ENCODE results near the gene ERICH3.

The ERICH3 gene

DNA sequence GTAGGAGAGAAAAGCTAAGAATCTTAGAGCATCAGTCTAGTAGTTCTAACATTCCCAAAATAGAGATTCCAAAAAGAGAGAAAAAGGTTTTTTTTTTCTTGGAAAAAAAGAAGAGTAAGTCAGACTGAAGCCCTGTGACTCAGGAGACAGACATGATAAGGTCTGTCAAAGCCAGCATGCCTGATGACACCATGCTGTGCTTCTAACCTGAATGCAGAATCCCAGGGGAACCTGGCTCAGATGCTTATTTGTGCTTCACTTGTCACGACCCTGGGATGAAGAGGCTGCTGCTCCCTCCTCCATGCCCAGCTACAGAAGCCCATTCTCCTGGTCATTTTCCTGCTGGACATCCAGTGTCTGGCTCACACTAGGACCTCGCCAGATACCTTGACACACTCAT, 44.3 kb downstream of the ERICH3 start:
- Histone ChIP-seq H3K27ac (replicated peaks) (no peak overlapping the region), H3K4me3 (replicated peaks; ENCODE audit: insufficient read depth, low read length) (no peak overlapping the region), H3K27me3 (ENCODE audit: insufficient read depth, poor library complexity, severe bottlenecking) (no peaks in the 10 kb centered on the region)
- DNase-seq (ENCODE audit: low read depth in 1 of 2, low spot score in 1 of 2) = no peak
- no peak for TF ChIP-seq POLR2AphosphoS5 (IDR thresholded peaks at IDR 0.05; ENCODE audit: low read depth)

DNA sequence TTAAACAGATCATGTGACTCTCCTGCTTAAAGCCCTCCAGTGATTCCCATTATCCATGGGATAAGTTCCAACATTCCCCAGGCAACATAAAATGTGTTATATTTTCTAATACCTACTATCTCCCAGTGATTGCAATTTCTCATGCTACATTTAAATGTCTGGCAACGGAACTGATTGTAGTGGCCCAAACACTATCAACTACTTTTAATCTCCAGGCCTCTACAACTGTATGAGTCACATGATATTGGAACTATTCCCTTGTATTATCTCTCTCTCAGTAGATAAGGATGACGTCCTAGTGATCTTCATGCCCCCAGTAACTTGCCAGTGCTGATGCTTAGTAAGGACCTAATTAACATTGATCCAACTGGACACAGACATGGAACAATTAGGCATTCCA, 49.9 kb downstream of the ERICH3 start:
- DNase-seq (ENCODE audit: low read depth in 1 of 2, low spot score in 1 of 2) = no peak
- TF ChIP-seq REST (IDR thresholded peaks at IDR 0.05; ENCODE audit: insufficient replicate concordance, low read depth) (no peak), GABPA (IDR thresholded peaks at IDR 0.05; ENCODE audit: low read depth) (no peak), POLR2AphosphoS5 (IDR thresholded peaks at IDR 0.05; ENCODE audit: low read depth) (no peak), SPI1 (IDR thresholded peaks at IDR 0.05; ENCODE audit: borderline replicate concordance, low read depth) (no peak), CTCF (IDR thresholded peaks at IDR 0.05; ENCODE audit: insufficient read depth, low read length) (no peak)

DNA sequence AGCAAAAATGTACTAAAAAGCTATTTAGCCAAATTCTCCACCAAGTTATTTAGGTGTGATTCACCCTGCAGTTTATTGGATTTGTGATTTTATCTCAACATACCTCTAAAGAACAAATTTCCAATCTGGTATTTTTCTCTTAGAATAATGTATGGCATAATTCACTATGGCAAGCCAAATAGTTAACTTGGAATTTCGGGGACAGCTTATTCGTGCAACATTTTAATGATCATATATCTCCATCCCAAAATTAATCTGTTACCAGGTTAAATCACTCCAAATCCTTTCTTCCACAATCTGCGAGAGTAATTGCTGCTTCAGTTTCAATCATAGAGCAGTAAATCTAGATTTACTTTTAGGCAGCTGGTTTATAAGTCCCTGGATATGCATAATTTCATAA, 53.4 kb downstream of the ERICH3 start:
- no peak for DNase-seq (ENCODE audit: low read depth in 1 of 2, low spot score in 1 of 2)
- no peak overlapping the region for H3K27ac ChIP-seq (replicated peaks)
- TF ChIP-seq CTCF (IDR thresholded peaks at IDR 0.05; ENCODE audit: insufficient read depth, low read length) = no peak
- no peak for TF ChIP-seq GABPA (IDR thresholded peaks at IDR 0.05; ENCODE audit: low read depth)
- no peak for TF ChIP-seq SPI1 (IDR thresholded peaks at IDR 0.05; ENCODE audit: borderline replicate concordance, low read depth)
- no peak for TF ChIP-seq POLR2AphosphoS5 (IDR thresholded peaks at IDR 0.05; ENCODE audit: low read depth)
- TF ChIP-seq REST (IDR thresholded peaks at IDR 0.05; ENCODE audit: insufficient replicate concordance, low read depth) = no peak
- no peaks in the 10 kb centered on the region for H3K27me3 ChIP-seq (ENCODE audit: insufficient read depth, poor library complexity, severe bottlenecking)
- H3K4me3 ChIP-seq (replicated peaks; ENCODE audit: insufficient read depth, low read length) = no peak overlapping the region

More for the DNA sequence above, 49.9 kb downstream of the ERICH3 start:
- Histone ChIP-seq H3K27me3 (ENCODE audit: insufficient read depth, poor library complexity, severe bottlenecking) (no peaks in the 10 kb centered on the region), H3K27ac (replicated peaks) (no peak overlapping the region), H3K4me3 (replicated peaks; ENCODE audit: insufficient read depth, low read length) (no peak overlapping the region)

DNA sequence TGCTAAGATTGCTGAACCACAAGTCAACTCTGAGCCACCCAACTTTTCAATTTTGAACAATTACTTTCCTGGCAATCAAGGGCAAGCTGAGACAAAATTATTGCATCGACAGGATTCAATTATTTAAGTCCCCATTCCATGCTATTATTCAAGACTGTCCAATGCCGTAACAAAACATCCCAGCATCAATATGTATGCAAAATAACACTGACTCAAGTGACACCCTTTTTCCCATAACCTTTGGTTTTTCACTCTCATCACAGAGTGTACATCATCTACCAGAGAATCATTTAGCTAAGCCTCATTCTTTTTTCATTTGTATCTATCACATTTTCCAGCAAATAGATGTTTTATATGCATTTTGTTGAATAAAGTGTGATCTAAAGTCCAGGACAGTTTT, 54.6 kb downstream of the ERICH3 start:
- TF ChIP-seq SPI1 (IDR thresholded peaks at IDR 0.05; ENCODE audit: borderline replicate concordance, low read depth) (no peak), CTCF (IDR thresholded peaks at IDR 0.05; ENCODE audit: insufficient read depth, low read length) (no peak), POLR2AphosphoS5 (IDR thresholded peaks at IDR 0.05; ENCODE audit: low read depth) (no peak), GABPA (IDR thresholded peaks at IDR 0.05; ENCODE audit: low read depth) (no peak), REST (IDR thresholded peaks at IDR 0.05; ENCODE audit: insufficient replicate concordance, low read depth) (no peak)
- DNase-seq (ENCODE audit: low read depth in 1 of 2, low spot score in 1 of 2) = no peak
- no peak overlapping the region for H3K27ac ChIP-seq (replicated peaks)
- H3K4me3 ChIP-seq (replicated peaks; ENCODE audit: insufficient read depth, low read length) = no peak overlapping the region
- H3K27me3 ChIP-seq (ENCODE audit: insufficient read depth, poor library complexity, severe bottlenecking) = no peaks in the 10 kb centered on the region
